ENCODE results near the gene MEX3D.

The MEX3D gene

DNA sequence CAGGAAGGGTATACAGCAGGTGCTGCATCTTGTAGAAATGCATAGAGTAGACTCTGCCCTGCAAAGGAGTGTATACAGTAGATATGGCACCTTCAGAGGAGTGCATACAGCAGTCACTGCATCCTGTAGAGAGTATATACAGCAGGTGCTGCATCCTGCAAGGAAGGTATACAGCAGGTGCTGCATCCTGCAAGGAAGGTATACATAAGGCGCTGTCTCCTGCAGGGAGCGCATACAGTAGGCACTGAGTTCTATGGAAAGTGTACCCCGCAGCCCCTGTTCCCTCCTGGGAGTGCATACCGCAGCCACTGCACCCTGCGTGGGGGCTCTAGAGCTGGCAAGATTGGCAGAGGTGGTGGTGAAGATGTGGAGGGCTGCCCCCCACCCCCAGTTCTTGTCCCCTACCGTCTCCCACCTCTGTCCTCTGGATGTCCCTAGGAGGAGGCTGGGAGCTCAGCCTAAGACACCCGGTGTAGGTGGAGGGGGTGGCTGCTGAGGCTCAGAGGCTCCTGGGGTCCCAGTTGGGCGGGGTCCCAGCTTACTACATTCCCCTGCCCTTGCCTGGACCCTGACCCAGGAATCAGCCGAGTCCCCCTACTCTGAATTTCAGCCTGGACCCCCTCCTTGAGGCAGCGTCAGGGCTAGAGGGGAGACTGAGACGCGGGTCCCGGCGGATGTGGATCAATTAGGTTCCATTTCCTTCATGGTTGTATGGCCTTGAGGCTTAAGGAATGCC lies 53.0 kb downstream of the MEX3D start:
- no peak for DNase-seq

GRCh38 chr19:1514295-1514661 lies 53.8 kb downstream of the MEX3D start:
- DNase-seq = no peak

DNA sequence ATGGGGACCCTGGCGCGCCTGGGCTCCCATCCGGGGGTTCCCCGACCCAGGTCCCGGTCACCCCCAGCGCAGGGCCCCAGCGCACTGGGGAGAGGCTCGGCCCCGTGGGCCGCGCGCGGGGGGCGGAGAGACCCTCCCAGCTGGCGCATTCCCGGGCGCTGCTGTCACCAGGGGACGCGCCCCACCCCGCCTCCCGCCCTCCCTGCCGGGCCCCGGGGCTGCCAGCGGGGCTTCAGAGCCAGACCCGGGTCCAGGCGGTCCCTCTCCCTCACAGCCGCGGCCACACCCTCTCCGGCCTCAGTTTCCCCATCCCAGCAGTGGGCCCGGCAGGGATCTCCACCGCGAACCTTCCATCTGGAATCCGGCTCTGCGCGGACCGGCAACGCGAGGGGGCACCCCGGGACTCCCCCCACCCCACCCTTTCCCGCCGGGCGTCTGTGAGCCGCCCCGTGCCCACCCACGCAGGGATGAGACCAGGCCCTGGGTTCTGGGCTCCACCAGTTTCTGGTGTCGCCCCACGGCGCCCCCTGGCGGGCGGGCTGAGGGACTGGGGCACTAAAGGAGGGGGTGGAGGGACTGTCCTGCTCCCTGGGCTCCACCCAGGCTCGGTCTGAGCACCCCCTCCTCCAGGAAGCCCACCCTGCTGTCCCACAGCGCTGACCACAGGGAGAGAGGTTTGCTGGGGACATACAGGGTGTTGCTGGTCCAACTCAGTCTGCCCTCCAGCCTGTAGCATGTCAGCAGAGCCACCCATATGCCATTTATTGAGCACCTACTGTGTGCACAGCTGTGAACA lies 54.4 kb downstream of the MEX3D start:
- no peak for DNase-seq

DNA sequence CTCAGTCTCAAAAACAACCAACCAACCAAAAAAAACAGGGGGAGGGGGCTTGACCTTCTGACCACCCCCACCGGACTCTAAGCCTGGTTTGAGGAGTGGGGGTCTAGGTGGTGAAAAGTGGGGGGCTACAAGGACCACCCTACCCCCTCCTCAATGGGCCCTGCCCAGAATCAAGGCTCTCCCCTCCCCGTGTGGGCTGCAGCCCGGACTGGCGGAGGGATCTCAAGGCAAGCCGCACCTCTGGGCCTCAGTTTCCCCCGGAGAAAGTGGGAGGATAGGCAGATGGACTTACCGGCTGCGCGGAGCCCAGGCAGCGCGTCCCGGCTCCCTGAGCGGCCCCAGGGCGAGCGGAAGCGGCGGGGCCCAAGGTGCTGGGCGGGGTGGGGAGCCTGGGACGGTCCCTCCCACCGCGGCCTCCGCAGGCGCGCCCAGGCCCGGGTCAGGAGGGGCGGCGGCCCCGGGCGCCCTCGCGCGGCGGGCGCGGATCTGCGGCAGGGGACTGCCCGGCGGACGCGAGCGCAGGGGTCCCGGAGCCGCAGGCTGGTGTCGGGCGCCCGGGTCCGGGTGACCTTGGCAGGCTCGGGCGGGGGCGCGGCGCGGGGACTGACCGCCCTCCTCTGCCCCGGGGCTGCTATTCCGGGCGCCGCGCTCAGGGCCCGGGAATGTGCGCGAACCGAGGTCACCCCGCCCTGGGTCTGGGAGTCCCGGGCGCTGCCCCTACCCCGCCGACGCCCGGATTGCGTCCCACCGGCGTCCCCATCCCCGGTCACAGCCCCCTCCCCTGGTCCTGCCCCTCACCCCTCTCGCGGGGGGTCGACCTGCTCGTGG lies 55.2 kb downstream of the MEX3D start, which contains the start of gene ADAMTSL5:
Gene ADAMTSL5 (minus strand): TSS at position 349 of the 828 bp plus-strand sequence. CDS start 2,076 bp downstream, outside the sequence.
- no peak for DNase-seq

- DNase-seq = no peak
These were observed 56.5 kb downstream of the MEX3D start for GRCh38 chr19:1511318-1512317.

GRCh38 chr19:1510807-1511206 lies 57.3 kb downstream of the MEX3D start:
- DNase-seq = no peak

DNA sequence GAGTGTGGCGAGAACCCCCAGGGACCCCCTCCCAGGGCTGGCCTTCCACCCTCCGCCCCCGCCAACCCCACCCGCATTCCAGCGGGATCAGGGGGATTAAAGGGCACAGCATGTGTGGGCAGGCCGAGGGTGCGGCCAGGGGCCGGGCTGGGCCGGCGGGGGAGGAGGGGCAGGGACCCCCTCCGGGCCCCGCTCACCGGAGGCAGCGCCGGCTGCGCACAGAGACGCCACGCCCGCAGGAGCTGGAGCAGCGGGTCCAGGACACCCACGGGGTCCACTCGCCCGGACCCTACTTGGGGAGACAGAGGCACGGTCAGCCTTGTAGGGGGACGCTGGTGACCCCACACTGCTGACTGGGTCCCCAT lies 57.7 kb downstream of the MEX3D start:
- DNase-seq = no peak

DNA sequence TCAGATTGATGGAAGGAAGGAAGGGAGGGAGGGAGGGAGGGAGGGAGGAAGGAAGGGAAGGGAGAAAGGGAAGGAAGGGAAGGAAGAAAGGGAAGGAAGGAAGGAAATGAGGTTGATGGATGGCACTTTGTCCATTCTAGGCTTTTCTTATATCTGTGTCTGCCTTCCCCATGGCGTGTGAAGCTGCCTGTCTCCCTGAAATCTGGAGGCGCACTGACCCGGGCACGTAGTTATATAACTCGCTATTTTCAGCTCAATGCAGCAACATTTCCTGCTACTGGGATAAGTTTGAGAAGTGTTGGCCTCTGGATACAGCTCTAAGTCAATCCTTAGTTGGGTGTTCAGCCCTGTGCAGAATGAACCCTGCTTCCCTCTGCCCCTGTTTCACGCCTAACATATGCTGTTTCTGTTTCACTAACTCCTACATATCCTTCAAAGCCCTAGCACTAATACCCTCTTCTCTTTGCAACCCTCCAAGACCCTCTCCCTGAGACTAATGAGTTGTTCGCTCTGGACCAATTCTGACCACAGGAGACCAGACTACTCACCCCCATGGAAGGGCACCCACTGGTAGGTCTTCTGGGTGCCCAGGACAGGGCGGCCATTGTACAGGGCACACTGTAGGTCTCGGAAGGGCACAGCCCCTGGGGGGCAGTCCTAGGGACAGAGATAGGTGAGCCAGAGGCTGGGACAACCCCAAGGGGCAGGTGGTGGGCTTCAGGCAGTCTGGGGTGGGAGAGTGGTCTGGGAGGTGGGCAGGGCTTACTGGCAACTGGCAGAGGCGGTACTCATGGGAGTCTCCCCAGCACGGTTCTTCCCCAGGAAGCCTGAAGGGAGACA lies 58.3 kb downstream of the MEX3D start:
- DNase-seq = no peak

- no peak for DNase-seq
These were observed 59.6 kb downstream of the MEX3D start for GRCh38 chr19:1508507-1508856.

DNA sequence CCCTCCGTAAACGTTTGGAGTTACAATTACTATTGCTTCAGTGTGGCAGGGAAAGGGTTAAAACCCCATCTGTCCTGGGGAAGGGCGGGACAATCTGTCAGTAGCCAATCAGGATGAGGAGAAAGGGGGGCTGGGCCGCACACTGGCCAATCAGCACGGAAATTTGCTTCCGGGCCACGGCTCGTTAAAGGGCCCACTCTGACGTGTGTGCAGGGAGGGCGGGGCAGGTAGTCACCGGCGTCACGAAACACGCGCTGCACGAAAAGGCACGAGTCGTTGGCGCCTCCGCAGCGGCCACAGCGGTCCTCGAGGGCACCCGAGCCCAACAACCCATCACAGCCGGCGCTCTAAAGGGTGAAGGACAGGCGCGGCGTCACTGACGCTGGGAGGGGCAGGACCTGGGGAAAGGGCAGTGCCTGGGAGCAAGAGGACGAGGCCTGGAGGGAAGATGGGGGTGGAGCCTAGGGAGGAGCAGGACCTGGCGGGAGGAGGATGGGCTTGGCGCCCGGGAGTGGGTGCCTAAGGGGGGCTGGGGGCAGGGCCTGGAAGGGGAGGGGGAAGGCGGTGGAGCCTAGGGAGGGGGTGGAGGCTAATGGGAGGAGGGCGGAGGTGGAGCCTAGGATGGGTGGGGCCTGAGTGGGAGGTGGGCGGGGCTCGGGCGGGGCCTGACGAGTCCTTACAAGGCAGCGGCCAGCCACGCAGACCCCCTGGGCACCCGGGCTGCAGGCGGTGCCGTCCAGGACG lies 60.2 kb downstream of the MEX3D start:
- DNase-seq = peak; percentile 89

DNA sequence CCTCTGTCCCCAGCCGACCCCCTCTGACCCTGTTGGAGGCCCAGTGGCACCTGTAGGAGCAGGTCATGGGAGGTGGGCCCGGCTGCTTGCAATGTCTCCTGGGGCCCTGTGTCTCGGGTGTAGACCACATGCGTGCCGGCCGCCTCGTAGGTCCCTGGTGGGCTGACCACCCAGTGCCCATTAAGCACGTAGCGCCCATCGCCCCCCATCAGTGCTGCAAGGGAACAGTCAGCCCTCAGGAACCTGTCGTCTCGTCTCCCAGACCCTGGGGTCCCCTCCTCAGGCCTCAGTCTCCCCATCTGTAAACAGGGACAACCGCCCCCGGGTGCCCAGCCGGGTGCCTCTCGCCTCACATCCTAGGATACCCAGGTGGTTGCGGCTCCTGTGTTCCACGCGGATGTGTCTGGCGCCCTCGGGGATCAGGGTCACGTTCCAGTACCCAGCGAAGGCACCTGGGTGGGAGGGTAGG lies 60.9 kb downstream of the MEX3D start:
- DNase-seq = no peak

DNA sequence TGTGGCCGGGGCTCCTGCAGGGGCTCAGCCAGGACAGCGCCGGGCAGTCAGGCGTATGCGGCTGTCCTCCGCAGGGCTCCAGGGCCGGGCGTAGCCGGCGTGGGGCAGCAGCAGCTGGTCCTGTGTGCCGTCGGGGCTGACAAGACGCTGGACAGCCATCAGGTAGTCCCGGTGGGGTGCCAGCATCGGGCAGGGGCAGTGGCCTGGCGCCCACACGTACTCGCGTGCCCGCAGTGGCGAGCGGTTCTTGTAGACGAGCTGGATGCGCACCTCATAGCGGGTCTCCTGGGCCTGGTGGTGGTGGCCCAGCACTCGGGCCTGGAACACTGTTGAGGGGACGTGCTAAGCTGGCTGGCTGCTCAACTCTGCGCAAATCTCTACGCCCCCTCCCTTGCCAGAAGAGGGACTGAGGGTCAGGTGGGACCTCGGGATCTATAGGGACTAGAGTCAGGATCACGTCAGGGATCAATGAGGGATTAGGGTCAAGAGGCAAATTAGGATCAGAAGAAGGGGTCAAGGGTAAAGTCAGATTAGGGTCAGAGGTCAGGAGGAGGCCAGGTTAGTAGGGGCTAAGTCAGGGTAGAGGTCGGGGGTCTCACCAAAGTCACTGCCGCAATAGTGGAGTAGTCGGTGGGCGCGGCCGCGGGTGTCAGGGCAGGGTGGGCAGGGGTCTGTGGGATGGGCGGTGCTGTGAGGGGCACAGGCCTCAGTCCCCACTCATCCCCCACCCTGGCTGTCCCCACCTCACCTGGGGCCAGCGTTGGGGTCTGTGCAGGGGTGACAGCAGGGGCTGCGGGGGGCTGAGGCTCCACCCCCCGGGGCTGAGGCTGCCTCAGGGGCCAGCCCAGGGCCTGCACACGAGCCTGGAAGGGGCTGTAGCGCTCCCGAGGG lies 61.9 kb downstream of the MEX3D start:
- no peak for DNase-seq

GRCh38 chr19:1505012-1505411 lies 63.1 kb downstream of the MEX3D start:
- DNase-seq = no peak

Measured in NCI-H1105 treated with DMSO at 0.1 percent for 48 hours (cell line).